ENCODE measurements around the gene FARP2. TPM values are rescaled to one million over a fixed set of nuclear protein-coding genes. Genes with fewer than 3 reads are reported as not detected.

The FARP2 gene
- total and polyA plus RNA-seq, 2 of the 13 experiments (the other 11 are each of a cell fraction or from before 2014, with no cell fraction given), result 28.0 to 45.4 TPM

GRCh38 chr2:241454837-241455485 is 98.9 kb downstream of the FARP2 start:
- in situ Hi-C loops (cut with HindIII; ENCODE audit: extremely low pct_ligation_motif_present, low pct_unique_long_range_greater_than_20kb) (no loop called here), intact Hi-C loops (cut with micrococcal nuclease; ENCODE audit: unreplicated experiment) (no loop called here)
- ATAC-seq, result no peak
- H3K4me1 ChIP-seq (ENCODE audit: insufficient read depth, low read length), result no peaks in the 10 kb centered on the region
- no peak overlapping the region for H3K4me2 ChIP-seq (ENCODE audit: low read depth, low read length)
- no peak overlapping the region for H3K9ac ChIP-seq (ENCODE audit: insufficient read depth, low read depth, low read length)
- WGBS (ENCODE audit: low lambda C conversion rate), result 81% methylated on average over 3 of the region's 3 CpGs
- H3K27ac ChIP-seq (ENCODE audit: extremely low read length, insufficient read depth, low read length), result no peak overlapping the region
- H2AFZ ChIP-seq (ENCODE audit: low read length), result no peak overlapping the region
- no peak overlapping the region for H3K4me3 ChIP-seq (replicated peaks in 1 of 3; ENCODE audit: insufficient read depth in 1 of 3, low read depth in 2 of 3, low read length in 3 of 3)
- H3K79me2 ChIP-seq (ENCODE audit: insufficient read depth, low read length), result no peaks in the 10 kb centered on the region
- no peaks in the 10 kb centered on the region for H4K20me1 ChIP-seq (ENCODE audit: insufficient read depth, low read length)
- BruUV-seq (replicated peaks), result no TSS peak
- no peaks in the 10 kb centered on the region for H3K27me3 ChIP-seq (ENCODE audit: control insufficient read depth in 1 of 2, insufficient read depth in 2 of 2, low read length in 2 of 2)
- DNase-seq (ENCODE audit: low spot score), result no peak
- peak; percentile 8 for FAIRE-seq
- no peaks in the 10 kb centered on the region for H3K36me3 ChIP-seq (replicated peaks in 1 of 2; ENCODE audit: control insufficient read depth in 1 of 2, insufficient read depth in 2 of 2, low read length in 2 of 2)
- ChIA-PET CTCF (ENCODE audit: low intra/inter-chr PET ratio, low total read pairs) (no interaction called here), POLR2A (no interaction called here)
- no peaks in the 10 kb centered on the region for H3K9me3 ChIP-seq (ENCODE audit: low read length)
- TF ChIP-seq NCOA1 (CRISPR knock-in tag; IDR thresholded peaks at IDR 0.05) (no peak), ETV6 (CRISPR knock-in tag; conservative IDR thresholded peaks at IDR 0.05) (no peak), MAFK (conservative IDR thresholded peaks at IDR 0.05 in 1 of 2, IDR thresholded peaks at IDR 0.05 in 1 of 2; ENCODE audit: low read length in 2 of 2) (peak; percentile 93 to 95), MXI1 (IDR thresholded peaks at IDR 0.05; ENCODE audit: borderline replicate concordance, low read depth, low read length) (no peak), ZNF530 (CRISPR knock-in tag; IDR thresholded peaks at IDR 0.05; ENCODE audit: low read depth) (no peak), KAT7 (CRISPR knock-in tag; IDR thresholded peaks at IDR 0.05; ENCODE audit: borderline replicate concordance) (no peak), ZNF570 (CRISPR knock-in tag; IDR thresholded peaks at IDR 0.05; ENCODE audit: borderline replicate concordance) (no peak), MAFF (IDR thresholded peaks at IDR 0.05; ENCODE audit: low read depth, low read length) (peak; percentile 92), MXD4 (CRISPR knock-in tag; IDR thresholded peaks at IDR 0.05) (no peak), ZNF562 (CRISPR knock-in tag; IDR thresholded peaks at IDR 0.05; ENCODE audit: borderline replicate concordance) (no peak)

- DNase-seq (ENCODE audit: low spot score) (no peak), ATAC-seq (no peak; the same call in 2 of the 3 replicates), FAIRE-seq (no peak)
- in situ Hi-C loops (cut with HindIII; ENCODE audit: extremely low pct_ligation_motif_present, low pct_unique_long_range_greater_than_20kb), result no loop called here
- ChIA-PET CTCF (ENCODE audit: low intra/inter-chr PET ratio, low total read pairs) (no interaction called here), POLR2A (no interaction called here)
- Histone ChIP-seq H3K4me2 (ENCODE audit: low read depth, low read length) (no peak overlapping the region), H3K4me1 (ENCODE audit: insufficient read depth, low read length) (no peaks in the 10 kb centered on the region), H2AFZ (ENCODE audit: low read length) (no peak overlapping the region), H3K79me2 (ENCODE audit: insufficient read depth, low read length) (no peaks in the 10 kb centered on the region), H3K4me3 (replicated peaks in 1 of 3; ENCODE audit: insufficient read depth in 1 of 3, low read depth in 2 of 3, low read length in 3 of 3) (no peak overlapping the region), H3K9ac (ENCODE audit: insufficient read depth, low read depth, low read length) (no peak overlapping the region), H3K9me3 (ENCODE audit: low read length) (no peaks in the 10 kb centered on the region), H3K27me3 (ENCODE audit: control insufficient read depth in 1 of 2, insufficient read depth in 2 of 2, low read length in 2 of 2) (no peaks in the 10 kb centered on the region), H4K20me1 (ENCODE audit: insufficient read depth, low read length) (no peaks in the 10 kb centered on the region), H3K27ac (ENCODE audit: extremely low read length, insufficient read depth, low read length) (no peak overlapping the region), H3K36me3 (replicated peaks in 1 of 2; ENCODE audit: control insufficient read depth in 1 of 2, insufficient read depth in 2 of 2, low read length in 2 of 2) (no peaks in the 10 kb centered on the region)
- BruUV-seq (replicated peaks), result no TSS peak
- 86% methylated on average over 11 of the region's 11 CpGs for WGBS (ENCODE audit: low lambda C conversion rate)
- intact Hi-C loops (cut with micrococcal nuclease; ENCODE audit: unreplicated experiment), result no loop called here
- TF ChIP-seq ZNF205 (CRISPR knock-in tag; IDR thresholded peaks at IDR 0.05) (no peak), NCOA5 (CRISPR knock-in tag; IDR thresholded peaks at IDR 0.05) (no peak), FOXP4 (CRISPR knock-in tag; IDR thresholded peaks at IDR 0.05) (no peak), RAD21 (CRISPR knock-in tag; IDR thresholded peaks at IDR 0.05) (no peak), USF2 (IDR thresholded peaks at IDR 0.05; ENCODE audit: low read depth, low read length) (no peak), USF2 (CRISPR knock-in tag; IDR thresholded peaks at IDR 0.05; ENCODE audit: borderline replicate concordance) (no peak), ZNF543 (CRISPR knock-in tag; IDR thresholded peaks at IDR 0.05) (no peak)
Observed at GRCh38 chr2:241456546-241456945, 100.5 kb downstream of the FARP2 start.

Measured in HepG2 (cell line).